Colonic mucosa (tissue), 4 donors: ENCODE results near the gene FMOD. TPM values are rescaled to one million over a fixed set of nuclear protein-coding genes. Genes with fewer than 3 reads are reported as not detected.

Experiments
- DNase-seq: peaks from one replicate; pipeline ENCODE4 v3.0.0-alpha.2; 2020
- H3K27ac ChIP-seq: fragments of 200-600 bp; one replicate; pipeline ENCODE4 v1.8.0; 2021
- H3K27me3 ChIP-seq: fragments of 200-600 bp; one replicate; pipeline ENCODE4 v1.8.0; 2021
- H3K36me3 ChIP-seq: fragments of 200-600 bp; one replicate; pipeline ENCODE4 v1.8.0; 2021
- H3K4me1 ChIP-seq: fragments of 200-600 bp; one replicate; pipeline ENCODE4 v1.8.0; 2021; ENCODE audit warnings: mild to moderate bottlenecking
- H3K4me3 ChIP-seq: fragments of 200-600 bp; one replicate; pipeline ENCODE4 v1.8.0; 2021
- H3K9ac ChIP-seq, 2 donors: one replicate each; pipeline ENCODE4 v1.7.0; 2013; ENCODE audit warnings: control low read depth in 2 of 2, low read depth in 2 of 2, low read length in 2 of 2
- H3K9me3 ChIP-seq: fragments of 200-600 bp; one replicate; pipeline ENCODE4 v1.8.0; 2021
- intact Hi-C: fragments of 100-400 bp; cut with DNase I; formaldehyde crosslinking; loops from one replicate; pipeline ENCODE4 v1.14.1; 2022
- total RNA-seq, 2 donors: library from RNA; stranded (reverse); fragmentation: NEBNext Ultra II Directional in 1 of 2; extraction: Animal tissue kit (Norgen Biotek cat#: 25700) in 1 of 2; gene quantifications; one replicate each; pipeline ENCODE4 v1.2.1, GENCODE V29; 2021
- TF ChIP-seq, protein P1 (sequence below): fragments of 200-600 bp; IDR thresholded peaks from one replicate; pipeline ENCODE4 v1.8.0; 2022; ENCODE audit warnings: antibody characterized with exemption, mild to moderate bottlenecking
- donor health status: healthy.
- donor health status: DM: no; HTN: no; CAD: no.
- donor health status: DM: no; HTN: no; CAD: no.

Gene FMOD
- total RNA-seq, 2 donors from 2014 or later, result 38.6 to 49.3 TPM

DNA sequence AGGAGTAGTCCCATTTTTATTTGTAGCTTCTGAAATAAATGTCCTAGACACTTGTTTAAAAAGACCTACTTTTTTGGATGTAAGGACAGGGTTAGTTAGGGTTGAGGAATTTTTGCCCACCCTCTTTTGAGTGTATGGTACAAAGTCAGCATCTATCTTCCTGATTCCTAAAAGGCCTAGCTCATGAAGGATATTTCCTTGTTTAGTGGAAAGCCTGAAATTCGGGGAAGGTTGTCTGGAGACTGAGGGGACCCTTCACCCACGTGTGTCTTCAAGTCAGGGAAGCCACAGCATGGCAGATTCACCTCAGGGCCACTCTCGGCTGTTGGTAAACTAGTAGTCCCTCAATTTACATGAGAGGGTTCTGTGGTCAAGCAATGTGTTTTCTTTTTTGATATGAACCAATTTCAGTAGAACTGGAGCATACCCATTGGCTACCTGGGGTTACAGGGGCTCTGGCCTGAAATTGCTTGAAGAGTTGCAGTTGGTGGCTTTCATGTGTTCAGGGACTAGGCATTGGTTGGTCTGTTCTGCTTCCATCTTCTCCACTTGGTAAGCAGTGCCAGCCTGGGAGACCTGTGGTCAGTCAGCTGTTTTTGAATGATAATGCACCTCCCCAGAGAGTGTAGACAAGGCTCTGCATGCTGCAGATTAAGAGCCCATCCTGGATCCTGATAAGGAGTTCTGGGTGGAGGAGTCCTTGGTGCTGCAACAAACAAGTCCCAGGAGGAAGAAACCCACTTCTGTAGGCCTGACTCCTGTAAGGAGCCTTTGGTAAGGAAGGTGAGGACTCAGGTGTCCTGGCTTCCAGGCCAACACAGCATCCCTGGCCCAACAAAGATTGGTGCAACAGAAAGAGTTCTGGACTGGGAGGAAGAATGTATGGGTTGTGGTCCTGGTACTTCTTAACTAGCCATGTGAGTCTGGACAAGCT is 39.3 kb downstream of the FMOD start:
- Histone ChIP-seq H3K36me3 (no peaks in the 10 kb centered on the region), H3K27me3 (no peaks in the 10 kb centered on the region), H3K9me3 (no peaks in the 10 kb centered on the region), H3K4me3 (no peak overlapping the region), H3K9ac (no peak overlapping the region), H3K27ac (no peak overlapping the region), H3K4me1 (peaks cover 16% of the 10 kb centered on the region)
- TF ChIP-seq, protein P1, sequence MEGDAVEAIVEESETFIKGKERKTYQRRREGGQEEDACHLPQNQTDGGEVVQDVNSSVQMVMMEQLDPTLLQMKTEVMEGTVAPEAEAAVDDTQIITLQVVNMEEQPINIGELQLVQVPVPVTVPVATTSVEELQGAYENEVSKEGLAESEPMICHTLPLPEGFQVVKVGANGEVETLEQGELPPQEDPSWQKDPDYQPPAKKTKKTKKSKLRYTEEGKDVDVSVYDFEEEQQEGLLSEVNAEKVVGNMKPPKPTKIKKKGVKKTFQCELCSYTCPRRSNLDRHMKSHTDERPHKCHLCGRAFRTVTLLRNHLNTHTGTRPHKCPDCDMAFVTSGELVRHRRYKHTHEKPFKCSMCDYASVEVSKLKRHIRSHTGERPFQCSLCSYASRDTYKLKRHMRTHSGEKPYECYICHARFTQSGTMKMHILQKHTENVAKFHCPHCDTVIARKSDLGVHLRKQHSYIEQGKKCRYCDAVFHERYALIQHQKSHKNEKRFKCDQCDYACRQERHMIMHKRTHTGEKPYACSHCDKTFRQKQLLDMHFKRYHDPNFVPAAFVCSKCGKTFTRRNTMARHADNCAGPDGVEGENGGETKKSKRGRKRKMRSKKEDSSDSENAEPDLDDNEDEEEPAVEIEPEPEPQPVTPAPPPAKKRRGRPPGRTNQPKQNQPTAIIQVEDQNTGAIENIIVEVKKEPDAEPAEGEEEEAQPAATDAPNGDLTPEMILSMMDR, result no peak
- intact Hi-C loops, result no loop called here
- no peak for DNase-seq

DNA sequence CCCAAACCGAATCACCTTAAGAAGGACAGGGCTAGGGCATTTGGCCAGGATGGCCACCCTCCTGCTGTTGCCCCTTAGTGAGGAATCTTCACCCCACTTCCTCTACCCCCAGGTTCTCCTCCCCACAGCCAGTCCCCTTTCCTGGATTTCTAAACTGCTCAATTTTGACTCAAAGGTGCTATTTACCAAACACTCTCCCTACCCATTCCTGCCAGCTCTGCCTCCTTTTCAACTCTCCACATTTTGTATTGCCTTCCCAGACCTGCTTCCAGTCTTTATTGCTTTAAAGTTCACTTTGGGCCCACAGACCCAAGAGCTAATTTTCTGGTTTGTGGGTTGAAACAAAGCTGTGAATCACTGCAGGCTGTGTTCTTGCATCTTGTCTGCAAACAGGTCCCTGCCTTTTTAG is 42.0 kb downstream of the FMOD start:
- Histone ChIP-seq H3K27ac (no peak overlapping the region), H3K4me1 (peaks cover 10% of the 10 kb centered on the region), H3K9ac (peak overlapping the region in 1 of 2 donors; percentile 100), H3K36me3 (no peaks in the 10 kb centered on the region), H3K4me3 (no peak overlapping the region), H3K27me3 (no peaks in the 10 kb centered on the region), H3K9me3 (no peaks in the 10 kb centered on the region)
- intact Hi-C loops, result loop anchor here (5.0 kb wide), 1 partner anchor 37 kb away; no protein-coding TSS in a partner anchor
- no peak for DNase-seq
- TF ChIP-seq, protein P1, result no peak

DNA sequence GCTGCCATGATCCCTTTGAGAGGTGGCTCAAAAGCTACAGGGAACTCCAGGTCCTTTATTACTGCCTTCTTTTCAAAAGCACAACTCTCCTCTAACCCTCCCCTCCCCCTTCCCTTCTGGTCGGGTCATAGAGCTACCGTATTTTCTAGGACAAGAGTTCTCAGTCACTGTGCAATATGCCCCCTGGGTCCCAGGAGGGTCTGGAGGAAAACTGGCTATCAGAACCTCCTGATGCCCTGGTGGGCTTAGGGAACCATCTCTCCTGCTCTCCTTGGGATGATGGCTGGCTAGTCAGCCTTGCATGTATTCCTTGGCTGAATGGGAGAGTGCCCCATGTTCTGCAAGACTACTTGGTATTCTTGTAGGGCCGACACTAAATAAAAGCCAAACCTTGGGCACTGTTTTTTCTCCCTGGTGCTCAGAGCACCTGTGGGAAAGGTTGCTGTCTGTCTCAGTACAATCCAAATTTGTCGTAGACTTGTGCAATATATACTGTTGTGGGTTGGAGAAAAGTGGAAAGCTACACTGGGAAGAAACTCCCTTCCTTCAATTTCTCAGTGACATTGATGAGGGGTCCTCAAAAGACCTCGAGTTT is 42.5 kb downstream of the FMOD start:
- Histone ChIP-seq H3K36me3 (no peaks in the 10 kb centered on the region), H3K4me3 (peak overlapping the region; percentile 85), H3K27me3 (no peaks in the 10 kb centered on the region), H3K4me1 (peaks cover 10% of the 10 kb centered on the region), H3K27ac (peak overlapping the region; percentile 97), H3K9ac (peak overlapping the region; percentile 33 to 100), H3K9me3 (no peaks in the 10 kb centered on the region)
- intact Hi-C loops, result loop anchor here (5.0 kb wide), 1 partner anchor 36 kb away; no protein-coding TSS in a partner anchor
- DNase-seq, result no peak
- TF ChIP-seq, protein P1, result no peak

DNA sequence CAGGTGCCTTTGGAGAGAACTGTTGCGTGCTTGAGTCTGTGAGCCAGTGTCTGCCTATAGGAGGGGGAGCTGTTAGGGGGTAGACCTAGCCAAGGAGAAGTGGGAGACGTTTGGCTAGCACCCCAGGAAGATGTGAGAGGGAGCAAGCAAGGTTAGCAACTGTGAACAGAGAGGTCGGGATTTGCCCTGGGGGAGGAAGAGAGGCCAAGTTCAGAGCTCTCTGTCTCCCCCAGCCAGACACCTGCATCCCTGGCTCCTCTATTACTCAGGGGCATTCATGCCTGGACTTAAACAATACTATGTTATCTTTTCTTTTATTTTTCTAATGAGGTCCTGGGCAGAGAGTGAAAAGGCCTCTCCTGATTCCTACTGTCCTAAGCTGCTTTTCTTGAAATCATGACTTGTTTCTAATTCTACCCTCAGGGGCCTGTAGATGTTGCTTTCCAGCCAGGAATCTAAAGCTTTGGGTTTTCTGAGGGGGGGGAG is 43.2 kb downstream of the FMOD start:
- Histone ChIP-seq H3K4me3 (peak overlapping the region; percentile 85), H3K4me1 (peaks cover 10% of the 10 kb centered on the region), H3K27me3 (no peaks in the 10 kb centered on the region), H3K36me3 (no peaks in the 10 kb centered on the region), H3K9ac (peak overlapping the region; percentile 24 to 100), H3K9me3 (no peaks in the 10 kb centered on the region), H3K27ac (peak overlapping the region; percentile 97)
- TF ChIP-seq, protein P1, result no peak
- no peak for DNase-seq
- intact Hi-C loops, result loop anchor here (5.0 kb wide), 1 partner anchor 35 kb away; no protein-coding TSS in a partner anchor

DNA sequence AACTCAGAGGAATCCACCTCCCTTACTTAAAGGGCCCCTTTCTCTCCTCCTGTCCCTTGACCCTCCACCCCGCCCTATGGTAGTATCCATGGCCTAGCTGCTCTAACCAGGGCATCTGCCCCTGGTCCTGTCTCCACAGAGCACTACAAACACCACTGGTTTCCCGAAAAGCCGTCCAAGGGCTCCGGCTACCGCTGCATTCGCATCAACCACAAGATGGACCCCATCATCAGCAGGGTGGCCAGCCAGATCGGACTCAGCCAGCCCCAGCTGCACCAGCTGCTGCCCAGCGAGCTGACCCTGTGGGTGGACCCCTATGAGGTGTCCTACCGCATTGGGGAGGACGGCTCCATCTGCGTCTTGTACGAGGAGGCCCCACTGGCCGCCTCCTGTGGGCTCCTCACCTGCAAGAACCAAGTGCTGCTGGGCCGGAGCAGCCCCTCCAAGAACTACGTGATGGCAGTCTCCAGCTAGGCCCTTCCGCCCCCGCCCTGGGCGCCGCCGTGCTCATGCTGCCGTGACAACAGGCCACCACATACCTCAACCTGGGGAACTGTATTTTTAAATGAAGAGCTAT is 43.9 kb downstream of the FMOD start:
- peaks cover 10% of the 10 kb centered on the region for H3K4me1 ChIP-seq
- intact Hi-C loops, result loop anchor here (5.0 kb wide), 1 partner anchor 35 kb away; no protein-coding TSS in a partner anchor

More for the DNA sequence above, 43.9 kb downstream of the FMOD start:
- peak; percentile 56 for DNase-seq
- TF ChIP-seq, protein P1, result no peak
- Histone ChIP-seq H3K9ac (peak overlapping the region; percentile 100), H3K36me3 (no peaks in the 10 kb centered on the region), H3K27ac (peak overlapping the region; percentile 97), H3K4me3 (peak overlapping the region; percentile 85), H3K27me3 (no peaks in the 10 kb centered on the region), H3K9me3 (no peaks in the 10 kb centered on the region)
